ENCODE data around the gene JAK1.

The JAK1 gene

DNA sequence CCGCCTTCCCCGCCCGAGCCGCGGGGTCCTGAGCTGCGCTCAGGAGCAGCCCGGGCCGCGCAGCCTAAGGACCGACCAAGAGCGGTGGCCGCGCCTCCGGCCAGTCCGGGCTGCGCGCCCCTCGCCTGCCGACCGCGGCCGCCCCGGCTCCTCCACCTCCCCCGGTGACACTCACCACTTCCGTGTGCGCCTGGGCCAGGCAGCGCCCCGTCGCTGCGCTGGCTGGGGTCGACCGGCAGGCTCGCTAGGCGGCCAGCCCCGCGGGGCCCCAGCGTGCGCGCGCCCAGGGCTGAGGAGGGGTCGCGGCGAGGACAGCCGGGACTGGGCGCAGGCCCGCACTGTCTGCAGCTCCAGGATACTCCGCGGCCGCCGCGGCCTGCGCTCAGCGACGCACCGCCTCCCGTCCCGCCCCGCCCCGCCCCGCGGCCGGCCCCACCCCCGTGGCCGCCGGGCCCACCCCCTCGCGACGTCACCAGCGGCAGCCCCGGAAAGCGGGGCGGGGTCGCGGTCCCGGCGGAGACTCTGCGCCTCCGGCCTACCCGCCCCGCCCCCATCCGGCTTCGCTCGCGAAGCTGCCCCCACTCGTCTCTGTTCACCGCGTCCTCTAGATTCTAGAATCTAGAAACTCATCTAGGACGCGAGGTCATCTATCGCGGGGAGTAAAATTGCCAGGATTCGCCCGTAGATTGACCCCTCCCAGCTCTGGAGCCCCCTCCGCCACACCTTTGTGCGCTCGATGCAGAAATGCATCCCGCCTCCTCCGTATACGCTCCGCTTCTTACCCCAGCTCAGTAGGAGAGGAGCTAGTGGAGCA is at the start of gene JAK1:
Gene JAK1 (minus strand): TSS at position 392 of the 814 bp plus-strand sequence. CDS start 80,285 bp downstream, outside the sequence.
- H3K4me3 ChIP-seq (ENCODE audit: low read depth, low read length) = peak within 1 kb of the TSS; percentile 74
- peak; percentile 0 for TF ChIP-seq CTCF (IDR thresholded peaks at IDR 0.05; ENCODE audit: insufficient read depth, low read depth, low read length, missing control alignments)
- peak; percentile 92 for DNase-seq (ENCODE audit: low read depth)

GRCh38 chr1:65014321-65014720 is 48.0 kb upstream of the JAK1 start:
- H3K4me3 ChIP-seq (ENCODE audit: low read depth, low read length) = no peak overlapping the region
- no peak for TF ChIP-seq CTCF (IDR thresholded peaks at IDR 0.05; ENCODE audit: insufficient read depth, low read depth, low read length, missing control alignments)
- no peak for DNase-seq (ENCODE audit: low read depth)

DNA sequence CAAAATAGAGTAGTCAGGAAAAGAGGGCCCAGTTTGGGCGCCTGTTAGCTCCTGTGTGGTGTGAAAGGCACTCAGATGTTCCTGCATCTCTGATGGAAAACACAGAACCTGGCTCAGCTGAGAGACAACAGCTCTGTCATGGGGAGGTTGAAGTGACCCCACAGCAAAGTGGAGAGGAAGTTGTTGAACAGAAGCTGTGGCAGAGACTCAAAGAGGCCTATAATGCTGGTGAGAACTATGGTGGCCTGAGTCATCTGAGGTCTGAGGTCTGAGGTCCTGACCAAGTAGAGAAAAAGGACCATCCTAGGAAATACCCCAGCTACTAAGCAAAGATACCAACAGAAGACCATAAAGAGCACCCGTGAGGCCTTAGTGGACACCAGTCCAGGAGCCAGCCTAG is 45.6 kb upstream of the JAK1 start:
- peak; percentile 10 for DNase-seq (ENCODE audit: low read depth)
- no peak overlapping the region for H3K4me3 ChIP-seq (ENCODE audit: low read depth, low read length)
- TF ChIP-seq CTCF (IDR thresholded peaks at IDR 0.05; ENCODE audit: insufficient read depth, low read depth, low read length, missing control alignments) = no peak

GRCh38 chr1:65009724-65010420 is 43.5 kb upstream of the JAK1 start:
- no peak for TF ChIP-seq CTCF (IDR thresholded peaks at IDR 0.05; ENCODE audit: insufficient read depth, low read depth, low read length, missing control alignments)
- no peak overlapping the region for H3K4me3 ChIP-seq (ENCODE audit: low read depth, low read length)
- DNase-seq (ENCODE audit: low read depth) = no peak

GRCh38 chr1:65009176-65009575 is 42.8 kb upstream of the JAK1 start:
- DNase-seq (ENCODE audit: low read depth) = no peak
- no peak overlapping the region for H3K4me3 ChIP-seq (ENCODE audit: low read depth, low read length)
- no peak for TF ChIP-seq CTCF (IDR thresholded peaks at IDR 0.05; ENCODE audit: insufficient read depth, low read depth, low read length, missing control alignments)

DNA sequence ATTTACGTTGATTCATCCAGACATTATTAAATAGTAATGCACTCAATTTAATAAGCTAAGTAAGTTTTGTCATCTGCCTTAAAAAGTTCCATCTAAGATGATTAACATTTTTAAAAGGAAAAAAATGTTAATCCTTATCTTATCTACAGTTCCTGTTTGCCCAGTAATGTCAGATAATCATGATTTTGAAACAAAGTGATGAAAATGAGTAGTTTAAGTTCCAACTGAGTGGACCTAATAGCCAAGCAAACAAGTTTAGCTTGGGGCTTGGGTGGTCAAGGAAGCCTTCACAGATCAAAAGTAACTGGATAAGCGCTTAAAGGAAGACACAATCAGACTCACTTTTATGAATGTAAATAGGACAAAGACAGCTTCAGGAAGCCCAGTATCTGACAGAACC is 40.5 kb upstream of the JAK1 start:
- H3K4me3 ChIP-seq (ENCODE audit: low read depth, low read length) = no peak overlapping the region
- TF ChIP-seq CTCF (IDR thresholded peaks at IDR 0.05; ENCODE audit: insufficient read depth, low read depth, low read length, missing control alignments) = no peak
- DNase-seq (ENCODE audit: low read depth) = no peak

All from GM12865 (cell line).